ENCODE results near the gene GATAD2B.
"Not testable (repeated sequence)": the region's sequence is repeated elsewhere in the genome, so short reads cannot be mapped to it uniquely, and the experiment has no call there.

DNA sequence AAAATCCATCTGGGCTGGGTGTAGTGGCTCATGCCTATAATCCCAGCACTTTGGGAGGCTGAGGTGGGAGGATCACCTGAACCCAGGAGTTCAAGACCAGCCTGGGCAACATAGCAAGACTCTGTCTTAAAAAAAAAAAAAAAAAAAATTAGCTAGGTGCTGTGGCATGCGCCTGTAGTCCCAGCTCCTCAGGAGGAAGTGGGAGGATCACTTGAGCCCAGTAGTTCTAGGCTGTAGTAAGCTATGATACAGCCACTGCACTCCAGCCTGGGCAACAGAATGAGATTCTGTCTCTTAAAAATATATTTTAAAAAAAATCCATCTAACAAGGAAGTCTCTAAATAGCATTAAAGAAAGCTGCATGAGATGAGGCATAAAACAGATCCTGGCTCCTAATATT, 26.9 kb downstream of the GATAD2B start:
- TF ChIP-seq SUZ12 (IDR thresholded peaks at IDR 0.05; ENCODE audit: extremely low read depth, insufficient read depth, insufficient read length); YY1 (IDR thresholded peaks at IDR 0.05; ENCODE audit: insufficient read depth, insufficient read length); ZNF274 (IDR thresholded peaks at IDR 0.05; ENCODE audit: low read depth, low read length): not testable (repeated sequence)

Data from NT2/D1 (cell line).